B cell (primary cell): ENCODE results near the gene ZNF662. TPM values are rescaled to one million over a fixed set of nuclear protein-coding genes. Genes with fewer than 3 reads are reported as not detected.

Experiments
- ATAC-seq: fragments of 200-7000 bp; cut with Tn5 transposase; one replicate; pipeline ENCODE4 v1.10.0; 2021; ENCODE audit warnings: low read depth, mild to moderate bottlenecking, moderate number of reproducible peaks, moderate library complexity
- CTCF ChIA-PET: fragments of 350-600 bp; sonication (Branson Sonifier 250); formaldehyde crosslinking; loops from one replicate; lab custom pipeline; 2021; ENCODE audit warnings: antibody characterized with exemption, inconsistent platforms; lab: Charles Lee
- POLR2A ChIA-PET: fragments of 350-600 bp; sonication (Branson Sonifier 250); formaldehyde crosslinking; loops from one replicate; lab custom pipeline; 2021; ENCODE audit warnings: antibody characterized with exemption; lab: Charles Lee
- DNase-seq: peaks from one replicate; pipeline ENCODE4 v3.0.0; 2013
- H2AFZ ChIP-seq: 2 replicates; pipeline ENCODE4 v1.6.1; 2012; ENCODE audit warnings: mild to moderate bottlenecking, low read depth, low read length; ENCODE audit not compliant: insufficient read depth, poor library complexity, severe bottlenecking
- H3K27ac ChIP-seq, 2 donors: 1 replicate in 1 of 2; 2 replicates in 1 of 2; pipeline ENCODE4 v1.5.1; 2012 to 2013; ENCODE audit warnings: low read length in 2 of 2, mild to moderate bottlenecking in 2 of 2, moderate library complexity in 1 of 2
- H3K27me3 ChIP-seq, 4 experiments: fragments of 200-600 bp in 1 of 4; sonication (generic) in 1 of 4; replicated peaks in 1 of 4; 1 replicate in 2 of 4; 2 replicates in 2 of 4; pipeline versions ENCODE4 v1.6.1 to v1.7.0; 2013 to 2016; ENCODE audit warnings: low read length in 3 of 4, mild to moderate bottlenecking in 2 of 4, mixed read lengths in 1 of 4, moderate library complexity in 1 of 4; ENCODE audit not compliant: insufficient read depth in 4 of 4, control insufficient read depth in 3 of 4; ENCODE audit errors: control extremely low read depth in 1 of 4
- H3K36me3 ChIP-seq, 2 experiments: replicated peaks in 1 of 2; 1 replicate in 1 of 2; 2 replicates in 1 of 2; pipeline versions ENCODE4 v1.6.1 to v1.7.1; 2013; ENCODE audit warnings: low read length in 1 of 2; ENCODE audit not compliant: insufficient read depth in 2 of 2, control insufficient read depth in 1 of 2; ENCODE audit errors: control extremely low read depth in 1 of 2, extremely low read depth in 1 of 2
- H3K4me1 ChIP-seq, 2 donors: fragments of 200-600 bp in 1 of 2; sonication (generic) in 1 of 2; 1 replicate in 1 of 2; 2 replicates in 1 of 2; pipeline versions ENCODE4 v1.5.1 to v1.6.1; 2013 to 2017; ENCODE audit warnings: low read length in 2 of 2; ENCODE audit not compliant: control insufficient read depth in 2 of 2, insufficient read depth in 2 of 2
- H3K4me2 ChIP-seq: replicated peaks from 2 replicates; pipeline ENCODE3; 2012; ENCODE audit warnings: mild to moderate bottlenecking, low read depth, low read length; ENCODE audit not compliant: poor library complexity, severe bottlenecking
- H3K4me3 ChIP-seq, 5 experiments: fragments of 200-600 bp in 1 of 5; sonication (generic) in 1 of 5; 1 replicate in 3 of 5; 2 replicates in 2 of 5; pipeline versions ENCODE4 v1.5.1 to v1.7.0; 2011 to 2016; ENCODE audit warnings: low read length in 4 of 5, mild to moderate bottlenecking in 4 of 5, low read depth in 2 of 5, control low read depth in 1 of 5, moderate library complexity in 1 of 5; ENCODE audit not compliant: insufficient read depth in 1 of 5; ENCODE audit errors: control extremely low read depth in 1 of 5, extremely low read depth in 1 of 5
- H3K79me2 ChIP-seq: fragments of 200-600 bp; sonication (generic); one replicate; pipeline ENCODE4 v1.6.0; 2016; ENCODE audit warnings: low read length; ENCODE audit not compliant: control insufficient read depth, insufficient read depth
- H3K9ac ChIP-seq: fragments of 200-600 bp; sonication (generic); 2 replicates; pipeline ENCODE4 v1.6.1; 2017; ENCODE audit warnings: mild to moderate bottlenecking, low read length, moderate library complexity
- H3K9me3 ChIP-seq, 3 donors: one replicate each; pipeline versions ENCODE4 v1.6.1 to v1.7.1; 2013; ENCODE audit warnings: low read length in 2 of 3; ENCODE audit not compliant: control insufficient read depth in 2 of 3, insufficient read depth in 1 of 3; ENCODE audit errors: control extremely low read depth in 1 of 3
- H4K20me1 ChIP-seq: 2 replicates; pipeline ENCODE4 v1.6.0; 2012; ENCODE audit warnings: mild to moderate bottlenecking, low read length; ENCODE audit not compliant: insufficient read depth, control insufficient read depth, poor library complexity, severe bottlenecking
- H3K27ac Mint-ChIP-seq: one replicate; pipeline ENCODE4 v1.8.0; 2021; ENCODE audit warnings: mixed read lengths
- H3K27me3 Mint-ChIP-seq: one replicate; pipeline ENCODE4 v1.8.0; 2021; ENCODE audit warnings: mixed read lengths
- H3K4me1 Mint-ChIP-seq: one replicate; pipeline ENCODE4 v1.8.0; 2021; ENCODE audit warnings: mixed read lengths
- H3K4me3 Mint-ChIP-seq: one replicate; pipeline ENCODE4 v1.8.0; 2021; ENCODE audit warnings: mixed read lengths
- H3K9me3 Mint-ChIP-seq: one replicate; pipeline ENCODE4 v1.8.0; 2022; ENCODE audit warnings: mixed read lengths; ENCODE audit not compliant: insufficient read depth
- CTCF ChIP-seq: fragments of 200-600 bp; IDR thresholded peaks from one replicate; pipeline ENCODE4 v1.8.0; 2022; ENCODE audit warnings: antibody characterized with exemption, mild to moderate bottlenecking
- EZH2 ChIP-seq: IDR thresholded peaks from 2 replicates; pipeline ENCODE4 v1.6.1; 2012; ENCODE audit warnings: borderline replicate concordance, low read depth, mild to moderate bottlenecking, moderate library complexity, low read length; ENCODE audit not compliant: insufficient read depth, poor library complexity, severe bottlenecking
- WGBS: methylation state at CpG from one replicate; pipeline ENCODE4 v1.1.5; 2013; ENCODE audit warnings: missing lambda C conversion rate; ENCODE audit not compliant: insufficient coverage; 5-methylcytosine and 5-hydroxymethylcytosine counted together
- intact Hi-C: fragments of 100-400 bp; cut with micrococcal nuclease; formaldehyde crosslinking; loops from one replicate; pipeline ENCODE4 v1.10.0; 2022
- polyA plus RNA-seq: library from polyadenylated mRNA; depleted of rRNA; stranded (reverse); fragments of >200 nt; gene quantifications from 2 replicates; pipeline ENCODE4 v1.2.3, GENCODE V29; 2012
- total RNA-seq, 2 donors: library from RNA; stranded (reverse); fragments of 120-200 nt in 1 of 2; gene quantifications; 1 replicate in 1 of 2; 2 replicates in 1 of 2; pipeline versions ENCODE4 v1.2.3 to v1.2.4, GENCODE V29; 2013 to 2022

ZNF662 gene
- total and polyA plus RNA-seq, 2 donors (not counting 1 experiment from before 2014, with no cell fraction given): 0.12 to 0.42 TPM

DNA sequence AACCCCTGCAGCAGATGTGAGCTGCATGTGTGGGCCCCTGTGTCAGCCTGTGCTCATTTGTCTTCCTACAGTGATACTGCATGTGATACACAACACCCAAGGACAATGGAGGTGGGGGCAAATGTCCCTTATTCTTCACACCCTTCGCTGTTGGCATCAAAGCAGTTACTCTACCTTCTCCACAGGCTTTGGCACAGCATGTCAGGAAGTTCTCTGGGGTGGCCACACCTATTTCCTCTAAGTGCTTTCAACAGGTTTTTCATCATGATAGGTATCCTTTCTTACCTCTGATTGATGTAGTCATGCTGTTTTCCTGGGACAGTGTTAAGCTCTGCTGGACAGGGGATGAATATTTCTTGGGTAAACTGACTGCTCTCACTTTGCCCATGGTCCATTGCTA is 29.5 kb downstream of the ZNF662 start:
- peaks cover 0 to 7% (median 0%) of the 10 kb centered on the region in 3 donors for H3K9me3 ChIP-seq
- H3K9me3 Mint-ChIP-seq: no peaks in the 10 kb centered on the region
- H3K27ac ChIP-seq: no peak overlapping the region
- no peak overlapping the region for H3K4me3 ChIP-seq
- H3K4me1 Mint-ChIP-seq: no peaks in the 10 kb centered on the region
- H3K4me1 ChIP-seq: no peaks in the 10 kb centered on the region
- DNase-seq (no peak), ATAC-seq (no peak)
- H4K20me1 ChIP-seq: no peaks in the 10 kb centered on the region
- intact Hi-C loops: no loop called here
- TF ChIP-seq EZH2: no peak
- TF ChIP-seq CTCF: no peak
- H3K9ac ChIP-seq: no peak overlapping the region
- peaks cover 0 to 7% (median 0%) of the 10 kb centered on the region in 4 experiments for H3K27me3 ChIP-seq
- no peak overlapping the region for H3K4me3 Mint-ChIP-seq
- H3K4me2 ChIP-seq: no peak overlapping the region
- H3K79me2 ChIP-seq: no peaks in the 10 kb centered on the region
- peaks cover 25% of the 10 kb centered on the region for H3K27me3 Mint-ChIP-seq
- ChIA-PET POLR2A (no interaction called here), CTCF (no interaction called here)
- H3K27ac Mint-ChIP-seq: no peak overlapping the region
- H3K36me3 ChIP-seq: no peaks in the 10 kb centered on the region
- no CpG with 5 or more reads among the region's 1 CpG for WGBS
- no peak overlapping the region for H2AFZ ChIP-seq

- H3K4me3 ChIP-seq: no peak overlapping the region
- DNase-seq (no peak), ATAC-seq (no peak)
- peaks cover 0 to 7% (median 0%) of the 10 kb centered on the region in 3 donors for H3K9me3 ChIP-seq
- no peak overlapping the region for H3K27ac Mint-ChIP-seq
- H4K20me1 ChIP-seq: no peaks in the 10 kb centered on the region
- no peaks in the 10 kb centered on the region for H3K9me3 Mint-ChIP-seq
- H3K9ac ChIP-seq: no peak overlapping the region
- H3K4me1 Mint-ChIP-seq: no peaks in the 10 kb centered on the region
- H3K27ac ChIP-seq: no peak overlapping the region
- H3K27me3 ChIP-seq: peaks cover 0 to 7% (median 0%) of the 10 kb centered on the region in 4 experiments
- no peak overlapping the region for H2AFZ ChIP-seq
- ChIA-PET POLR2A (no interaction called here), CTCF (no interaction called here)
- no peaks in the 10 kb centered on the region for H3K79me2 ChIP-seq
- H3K4me3 Mint-ChIP-seq: no peak overlapping the region
- 72% methylated on average over 43 of the region's 43 CpGs for WGBS
- TF ChIP-seq CTCF (no peak), EZH2 (no peak)
- no peak overlapping the region for H3K4me2 ChIP-seq
- intact Hi-C loops: no loop called here
- no peaks in the 10 kb centered on the region for H3K4me1 ChIP-seq
- H3K36me3 ChIP-seq: no peaks in the 10 kb centered on the region
- peaks cover 25% of the 10 kb centered on the region for H3K27me3 Mint-ChIP-seq
Measured at GRCh38 chr3:42936157-42936981, 30.4 kb downstream of the ZNF662 start.
